OCI-M2 (cell line): Measurements from ENCODE around the gene NAP1L1.

Experiments
- DNase-seq: peaks from one replicate; lab custom pipeline; 2025; ENCODE audit not compliant: unreplicated experiment; lab: John Stamatoyannopoulos, UW

The NAP1L1 gene

DNA sequence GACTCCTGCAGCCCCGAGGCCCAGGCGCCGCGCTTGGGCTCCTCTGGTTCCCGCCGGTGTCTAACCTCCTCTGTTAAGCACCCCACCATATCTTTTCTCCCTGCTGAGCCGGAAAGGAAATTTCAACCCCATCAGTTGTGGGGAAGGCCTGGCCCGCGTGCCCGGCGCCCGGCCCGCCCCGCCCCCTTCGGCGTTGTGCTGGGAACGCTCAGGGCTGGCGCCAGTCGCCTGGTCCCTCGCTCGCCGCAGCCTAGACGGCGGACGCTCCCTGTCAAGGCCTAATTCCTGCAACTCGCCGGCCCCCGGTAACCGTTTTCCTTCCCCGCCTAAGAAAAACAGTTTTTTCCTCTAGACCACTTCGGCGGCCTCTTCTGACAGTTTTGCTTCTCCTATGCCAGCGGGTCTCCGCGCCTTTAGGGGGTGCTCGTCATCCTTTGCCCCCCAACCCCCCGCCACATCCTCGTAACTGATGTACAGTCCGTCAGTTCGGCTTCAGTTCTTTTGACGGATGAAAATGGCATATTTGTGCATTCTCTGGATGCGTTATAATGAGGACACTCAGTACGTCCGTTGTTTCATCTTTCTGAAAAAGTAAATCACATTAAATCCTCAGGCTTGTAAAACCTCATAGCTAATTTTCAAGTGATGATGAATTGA lies 506 bp upstream of the NAP1L1 start:
- DNase-seq, result no peak

- DNase-seq, result no peak
Measured at GRCh38 chr12:76083246-76083903, 1.1 kb downstream of the NAP1L1 start.

GRCh38 chr12:76081909-76082308 lies 2.6 kb downstream of the NAP1L1 start:
- no peak for DNase-seq

GRCh38 chr12:76080729-76081415 lies 3.6 kb downstream of the NAP1L1 start:
- no peak for DNase-seq

DNA sequence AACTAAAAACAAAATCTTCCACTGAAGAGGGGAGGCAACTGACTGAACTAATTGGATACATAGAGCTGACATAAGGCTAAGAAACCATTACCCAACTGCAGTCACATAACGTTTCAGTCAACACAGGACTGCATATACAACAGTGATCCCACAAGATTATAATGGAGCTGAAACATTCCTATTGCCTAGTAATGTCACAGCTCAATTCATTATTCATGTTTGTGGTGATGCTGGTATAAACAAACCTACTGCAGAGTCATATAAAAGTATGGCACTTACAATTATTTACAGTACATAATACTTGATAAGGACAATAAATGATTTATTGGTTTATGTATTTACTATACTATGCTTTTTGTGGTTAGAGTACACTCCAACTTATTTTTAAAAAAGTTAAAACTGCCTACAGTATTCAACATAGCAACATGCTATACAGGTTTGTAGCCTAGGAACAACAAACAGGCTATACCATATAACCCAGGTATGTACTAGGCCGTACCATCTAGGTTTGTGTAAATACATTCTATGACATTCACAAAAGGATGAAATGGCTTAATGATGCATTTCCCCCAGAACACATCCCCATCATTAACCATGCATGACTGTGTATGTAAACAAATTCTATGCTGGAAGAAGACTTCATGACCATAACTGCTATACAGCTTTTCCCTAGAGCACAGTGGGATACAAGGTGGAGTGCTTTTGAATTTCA lies 4.3 kb downstream of the NAP1L1 start:
- no peak for DNase-seq

DNA sequence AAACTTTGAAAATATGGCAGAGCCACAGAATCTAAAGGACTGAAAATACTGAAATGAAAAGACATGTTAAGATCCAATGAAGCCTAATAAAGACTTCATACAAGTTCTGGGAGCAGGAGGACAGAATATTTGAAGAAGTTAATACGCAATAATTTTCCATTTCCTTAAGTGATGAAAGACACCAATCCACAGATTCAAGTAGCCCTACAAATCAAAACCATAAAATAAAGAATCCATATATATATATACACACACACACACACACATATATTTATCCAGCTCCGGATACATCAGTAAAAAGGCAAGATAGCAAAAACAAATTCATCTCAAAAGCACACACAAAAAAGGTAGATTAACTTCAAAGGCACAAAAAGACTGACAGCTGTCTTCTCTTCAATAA lies 5.7 kb downstream of the NAP1L1 start:
- no peak for DNase-seq

GRCh38 chr12:76075448-76075847 lies 9.0 kb downstream of the NAP1L1 start:
- DNase-seq, result no peak

DNA sequence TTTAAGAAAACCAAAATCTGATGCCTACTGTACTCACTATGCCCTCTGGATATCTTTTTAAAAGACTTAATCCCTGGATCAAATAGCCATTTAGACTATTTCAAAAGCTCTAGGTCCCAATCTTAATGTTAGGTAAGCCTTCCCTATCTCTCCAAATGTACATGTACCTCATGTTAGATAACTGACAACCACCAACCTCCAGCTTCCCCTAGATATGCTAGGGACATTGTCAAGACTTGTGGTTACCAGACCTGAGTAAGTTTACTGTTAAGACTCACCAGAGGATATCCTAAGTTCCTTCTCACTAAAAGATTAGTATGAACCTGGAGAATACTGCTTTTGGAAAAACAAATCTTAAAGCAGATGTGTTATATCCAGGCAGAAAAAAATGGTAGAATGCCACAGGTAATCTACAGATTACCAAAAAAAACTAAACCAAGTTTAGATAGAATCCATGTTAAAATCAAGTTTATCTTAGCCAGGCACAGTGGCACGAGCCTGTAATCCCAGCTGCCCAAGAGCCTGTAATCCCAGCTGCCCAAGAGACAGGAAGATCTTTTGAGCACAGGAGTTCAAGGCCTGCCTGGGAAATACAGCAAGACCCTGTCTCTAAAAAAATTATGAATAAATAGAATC lies 9.7 kb downstream of the NAP1L1 start:
- DNase-seq, result no peak

DNA sequence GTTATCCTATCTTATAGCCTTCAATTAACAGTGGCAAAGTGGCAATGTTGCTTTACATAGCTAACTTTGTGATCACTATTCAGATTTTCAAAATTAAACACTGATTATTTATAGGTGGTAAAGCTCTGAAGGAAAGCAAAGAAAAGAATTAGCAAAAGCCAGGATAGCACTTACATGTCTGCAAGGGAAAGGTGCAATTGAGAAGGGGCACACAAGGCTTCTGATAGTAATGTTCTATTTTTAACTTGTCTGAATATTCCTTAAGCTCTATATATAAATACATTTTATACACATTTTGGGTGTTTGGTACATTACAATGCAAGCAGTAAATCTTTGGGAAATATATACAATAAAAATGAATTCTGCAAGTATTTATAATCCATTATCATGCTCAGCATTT lies 10.9 kb downstream of the NAP1L1 start:
- no peak for DNase-seq

DNA sequence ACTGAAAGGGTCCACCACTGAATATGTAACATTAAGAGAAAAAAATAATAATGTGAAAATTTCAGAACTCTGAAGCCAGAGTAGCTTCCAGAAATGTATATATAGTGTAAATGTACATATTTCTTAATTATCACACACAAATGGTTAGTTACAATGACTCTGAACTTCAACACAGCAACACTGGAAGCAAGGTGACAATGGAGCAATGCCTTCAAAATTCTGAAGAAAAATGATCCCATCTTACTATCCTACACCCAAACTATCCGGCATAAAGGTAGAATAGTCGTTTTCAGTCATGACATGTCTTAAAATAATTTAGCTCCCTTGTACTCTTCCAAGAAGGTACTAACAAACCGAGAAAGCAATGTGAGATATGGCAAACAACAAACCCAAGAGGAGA lies 11.9 kb downstream of the NAP1L1 start:
- no peak for DNase-seq

GRCh38 chr12:76069339-76069738 lies 15.1 kb downstream of the NAP1L1 start:
- DNase-seq, result no peak

GRCh38 chr12:76065917-76066316 lies 18.6 kb downstream of the NAP1L1 start:
- DNase-seq, result no peak

GRCh38 chr12:76064904-76065303 lies 19.6 kb downstream of the NAP1L1 start:
- DNase-seq, result no peak

- no peak for DNase-seq
Measured at GRCh38 chr12:76060111-76060510, 24.4 kb downstream of the NAP1L1 start.

DNA sequence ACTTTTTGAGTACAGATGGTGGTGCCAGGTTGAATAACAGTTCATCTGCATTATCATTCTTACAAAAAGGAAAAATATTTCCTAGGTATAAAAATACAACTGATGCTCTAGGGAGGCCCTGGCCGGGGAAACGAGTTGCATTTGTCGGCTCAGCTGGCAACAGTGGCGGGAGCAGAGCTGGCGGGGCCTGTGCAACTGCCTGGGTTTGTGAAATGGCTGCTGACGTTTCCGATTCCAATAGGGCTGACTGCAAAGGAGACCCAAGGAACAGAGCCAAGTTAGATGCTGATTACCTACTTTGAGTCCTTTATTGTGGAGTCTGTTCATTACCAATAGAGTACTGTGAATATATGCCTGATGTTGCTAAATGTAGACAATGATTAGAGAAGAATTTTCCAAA lies 27.2 kb downstream of the NAP1L1 start:
- no peak for DNase-seq

DNA sequence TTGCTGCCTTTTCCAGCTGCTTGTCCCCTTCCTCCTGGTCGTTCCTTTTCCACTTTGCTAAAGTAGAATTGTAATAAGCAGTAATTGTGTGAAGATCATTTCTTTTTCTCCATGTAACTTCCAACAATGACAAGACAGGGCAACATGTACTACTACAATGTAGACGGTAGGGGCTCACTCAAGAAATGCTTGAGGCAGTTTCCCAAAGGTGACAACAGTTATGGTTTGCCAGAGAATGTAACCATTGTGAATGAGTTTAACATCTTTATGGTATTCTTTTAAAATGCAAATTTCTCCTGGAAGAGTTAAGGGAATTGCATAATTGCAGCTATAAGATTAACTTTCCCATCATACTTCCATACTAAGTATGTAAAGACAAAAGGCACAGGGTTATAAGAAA lies 29.1 kb downstream of the NAP1L1 start:
- no peak for DNase-seq

GRCh38 chr12:76049575-76050251 lies 34.8 kb downstream of the NAP1L1 start:
- no peak for DNase-seq

- no peak for DNase-seq
Measured at GRCh38 chr12:76047742-76048141, 36.7 kb downstream of the NAP1L1 start.

DNA sequence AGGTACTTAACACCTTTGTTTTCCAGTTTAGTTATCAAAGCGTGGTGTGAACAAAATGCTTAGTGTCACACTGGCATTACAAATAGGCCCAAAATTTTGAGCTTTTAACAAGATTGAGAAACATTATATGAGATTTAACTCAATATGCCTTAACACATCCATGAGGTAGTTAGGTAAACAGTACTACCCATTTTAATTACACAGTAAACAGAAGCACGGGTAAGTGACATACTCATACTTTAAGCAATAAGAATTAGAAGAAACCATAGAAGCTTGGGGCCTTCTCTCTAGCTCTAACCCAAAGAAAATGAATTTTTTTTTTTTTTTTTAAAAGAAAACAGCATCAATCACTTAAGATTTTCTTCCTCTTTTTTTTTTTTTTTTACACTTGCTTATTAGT lies 37.4 kb downstream of the NAP1L1 start:
- DNase-seq, result no peak

DNA sequence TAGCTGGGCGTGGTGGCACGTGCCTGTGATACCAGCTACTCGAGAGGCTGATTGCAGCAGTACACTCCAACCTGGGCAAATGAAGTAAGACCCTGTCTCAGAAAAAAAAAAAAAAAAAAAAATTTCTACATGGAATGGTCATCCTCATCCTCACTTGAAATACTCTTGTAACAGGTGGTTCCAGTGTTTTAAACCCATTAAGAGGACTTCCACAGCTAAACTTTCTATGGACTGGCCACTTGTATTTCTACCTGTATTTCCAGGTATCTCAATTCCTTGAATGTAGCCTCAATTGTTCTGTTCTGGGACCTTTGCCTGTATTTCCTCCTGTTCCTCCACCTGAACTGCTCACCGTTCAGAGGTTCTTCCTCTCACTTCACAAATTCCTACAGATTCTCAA lies 41.1 kb downstream of the NAP1L1 start:
- no peak for DNase-seq

DNA sequence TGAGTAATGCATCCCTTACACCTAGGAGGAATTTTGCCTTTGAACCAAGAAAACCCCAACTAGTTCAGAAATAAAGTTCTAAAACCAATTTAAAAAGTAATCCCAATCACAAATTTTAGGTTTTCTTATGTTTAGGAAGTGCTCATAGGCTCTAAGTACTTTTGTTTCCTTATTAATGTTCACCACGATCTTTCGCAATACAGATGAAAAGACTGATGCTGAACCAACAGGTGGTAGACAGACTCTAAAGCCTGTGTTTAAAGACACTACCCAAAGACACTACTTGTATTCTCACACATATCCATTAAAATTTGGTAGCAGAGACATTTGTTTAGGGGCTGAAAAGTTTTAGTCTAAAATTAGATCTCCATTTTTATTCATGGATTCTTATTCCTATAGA lies 42.3 kb downstream of the NAP1L1 start:
- DNase-seq, result no peak
